ACC112 (cell line): ENCODE measurements around the gene SMIM45.
A peak's percentile ranks its signal among the peaks of the same experiment; 100 is the strongest.

Experiments
- H2AFZ ChIP-seq: fragments of 200-600 bp; sonication (generic); one replicate; pipeline ENCODE4 v1.6.0; 2017; ENCODE audit warnings: antibody characterized with exemption, low read length; ENCODE audit not compliant: unreplicated experiment
- H3K27ac ChIP-seq: fragments of 200-600 bp; sonication (generic); 2 replicates; pipeline ENCODE4 v1.5.1; 2014; ENCODE audit warnings: low read depth, mild to moderate bottlenecking, antibody characterized with exemption, low read length, moderate library complexity
- H3K27me3 ChIP-seq: fragments of 200-600 bp; sonication (generic); 2 replicates; pipeline ENCODE4 v1.6.1; 2014; ENCODE audit warnings: mild to moderate bottlenecking, antibody characterized with exemption, low read length, moderate library complexity, mixed read lengths; ENCODE audit not compliant: insufficient read depth
- H3K36me3 ChIP-seq: fragments of 200-600 bp; sonication (generic); 2 replicates; pipeline ENCODE4 v1.6.1; 2016; ENCODE audit warnings: mild to moderate bottlenecking, antibody characterized with exemption, low read length, moderate library complexity, mixed read lengths; ENCODE audit not compliant: insufficient read depth
- H3K4me1 ChIP-seq: fragments of 200-600 bp; sonication (generic); one replicate; pipeline ENCODE4 v1.6.1; 2016; ENCODE audit warnings: low read length, mixed read lengths; ENCODE audit not compliant: insufficient read depth, unreplicated experiment, control insufficient read depth
- H3K4me3 ChIP-seq: fragments of 200-600 bp; sonication (generic); 2 replicates; pipeline ENCODE4 v1.5.1; 2014; ENCODE audit warnings: mild to moderate bottlenecking, low read depth, low read length
- H3K79me2 ChIP-seq: fragments of 200-600 bp; sonication (generic); one replicate; pipeline ENCODE4 v1.6.0; 2016; ENCODE audit warnings: low read length; ENCODE audit not compliant: control insufficient read depth, unreplicated experiment, insufficient read depth

SMIM45 gene

GRCh38 chr22:41995211-41995610 is 43.3 kb downstream of the SMIM45 start:
- no peak overlapping the region for H3K27ac ChIP-seq
- H3K27me3 ChIP-seq, result no peaks in the 10 kb centered on the region
- no peaks in the 10 kb centered on the region for H3K36me3 ChIP-seq
- H3K4me1 ChIP-seq, result no peaks in the 10 kb centered on the region
- no peaks in the 10 kb centered on the region for H3K79me2 ChIP-seq
- H2AFZ ChIP-seq, result no peak overlapping the region
- no peak overlapping the region for H3K4me3 ChIP-seq

- no peaks in the 10 kb centered on the region for H3K36me3 ChIP-seq
- no peak overlapping the region for H3K27ac ChIP-seq
- no peak overlapping the region for H3K4me3 ChIP-seq
- H3K79me2 ChIP-seq, result no peaks in the 10 kb centered on the region
- H3K27me3 ChIP-seq, result no peaks in the 10 kb centered on the region
- no peak overlapping the region for H2AFZ ChIP-seq
- H3K4me1 ChIP-seq, result no peaks in the 10 kb centered on the region
Measured at GRCh38 chr22:41996826-41997225, 44.9 kb downstream of the SMIM45 start.

GRCh38 chr22:41998361-41999261 is 46.7 kb downstream of the SMIM45 start, which contains the start of gene WBP2NL:
Gene WBP2NL (plus strand): TSS chr22:41998788. CDS start chr22:41998819, 31 bp downstream.
- Histone ChIP-seq H3K36me3 (no peaks in the 10 kb centered on the region), H3K27me3 (no peaks in the 10 kb centered on the region), H3K4me1 (no peaks in the 10 kb centered on the region), H3K79me2 (no peaks in the 10 kb centered on the region), H2AFZ (peak within 1 kb of the TSS; percentile 38), H3K4me3 (peak within 1 kb of the TSS; percentile 70), H3K27ac (no peak within 1 kb of the TSS)

- H3K4me3 ChIP-seq, result no peak overlapping the region
- no peak overlapping the region for H2AFZ ChIP-seq
- H3K27me3 ChIP-seq, result no peaks in the 10 kb centered on the region
- H3K36me3 ChIP-seq, result no peaks in the 10 kb centered on the region
- no peak overlapping the region for H3K27ac ChIP-seq
- no peaks in the 10 kb centered on the region for H3K79me2 ChIP-seq
- H3K4me1 ChIP-seq, result no peaks in the 10 kb centered on the region
Measured at GRCh38 chr22:42000466-42000865, 48.5 kb downstream of the SMIM45 start.

GRCh38 chr22:42001121-42001520 is 49.2 kb downstream of the SMIM45 start:
- Histone ChIP-seq H3K27ac (no peak overlapping the region), H3K27me3 (no peaks in the 10 kb centered on the region), H3K79me2 (no peaks in the 10 kb centered on the region), H3K4me1 (no peaks in the 10 kb centered on the region), H3K36me3 (no peaks in the 10 kb centered on the region), H2AFZ (no peak overlapping the region), H3K4me3 (no peak overlapping the region)

GRCh38 chr22:42001706-42002105 is 49.8 kb downstream of the SMIM45 start:
- no peak overlapping the region for H3K4me3 ChIP-seq
- H3K4me1 ChIP-seq, result no peaks in the 10 kb centered on the region
- H2AFZ ChIP-seq, result no peak overlapping the region
- no peaks in the 10 kb centered on the region for H3K36me3 ChIP-seq
- H3K27ac ChIP-seq, result no peak overlapping the region
- H3K27me3 ChIP-seq, result peaks cover 3% of the 10 kb centered on the region; the same call in 1 of the 2 replicates
- no peaks in the 10 kb centered on the region for H3K79me2 ChIP-seq

GRCh38 chr22:42007922-42008321 is 56.0 kb downstream of the SMIM45 start:
- Histone ChIP-seq H3K27ac (no peak overlapping the region), H3K4me1 (no peaks in the 10 kb centered on the region), H3K4me3 (no peak overlapping the region), H3K36me3 (no peaks in the 10 kb centered on the region), H3K27me3 (peaks cover 7% of the 10 kb centered on the region; the same call in 1 of the 2 replicates), H3K79me2 (no peaks in the 10 kb centered on the region), H2AFZ (no peak overlapping the region)
